ENCODE measurements around the gene MINK1. TPM values are rescaled to one million over a fixed set of nuclear protein-coding genes. Genes with fewer than 3 reads are reported as not detected.
A peak's percentile ranks its signal among the peaks of the same experiment; 100 is the strongest.

Gene MINK1
- total and polyA plus RNA-seq, 2 of the 13 experiments (the other 11 are each of a cell fraction or from before 2014, with no cell fraction given), result 17.2 to 63.9 TPM

- TF ChIP-seq ZNF501 (CRISPR knock-in tag; IDR thresholded peaks at IDR 0.05), result no peak; the same call in 1 of the 2 replicates
- TF ChIP-seq ZNF205 (CRISPR knock-in tag; IDR thresholded peaks at IDR 0.05), result no peak
- no peak for TF ChIP-seq ZNF703 (CRISPR knock-in tag; IDR thresholded peaks at IDR 0.05; ENCODE audit: borderline replicate concordance)
- no peak for TF ChIP-seq SALL2 (CRISPR knock-in tag; IDR thresholded peaks at IDR 0.05)
- no peak for TF ChIP-seq ZNF569 (CRISPR knock-in tag; IDR thresholded peaks at IDR 0.05; ENCODE audit: borderline replicate concordance)
- no peak for TF ChIP-seq ZNF124 (CRISPR knock-in tag; IDR thresholded peaks at IDR 0.05)
- no peak for TF ChIP-seq EED (CRISPR knock-in tag; IDR thresholded peaks at IDR 0.05)
- TF ChIP-seq, protein P1, sequence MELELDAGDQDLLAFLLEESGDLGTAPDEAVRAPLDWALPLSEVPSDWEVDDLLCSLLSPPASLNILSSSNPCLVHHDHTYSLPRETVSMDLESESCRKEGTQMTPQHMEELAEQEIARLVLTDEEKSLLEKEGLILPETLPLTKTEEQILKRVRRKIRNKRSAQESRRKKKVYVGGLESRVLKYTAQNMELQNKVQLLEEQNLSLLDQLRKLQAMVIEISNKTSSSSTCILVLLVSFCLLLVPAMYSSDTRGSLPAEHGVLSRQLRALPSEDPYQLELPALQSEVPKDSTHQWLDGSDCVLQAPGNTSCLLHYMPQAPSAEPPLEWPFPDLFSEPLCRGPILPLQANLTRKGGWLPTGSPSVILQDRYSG (CRISPR knock-in tag; IDR thresholded peaks at IDR 0.05), result no peak
- no peak for TF ChIP-seq BCLAF1 (IDR thresholded peaks at IDR 0.05)
- no peak for TF ChIP-seq ZNF34 (CRISPR knock-in tag; IDR thresholded peaks at IDR 0.05; ENCODE audit: borderline replicate concordance)
- no peak for TF ChIP-seq TIGD3 (CRISPR knock-in tag; IDR thresholded peaks at IDR 0.05; ENCODE audit: borderline replicate concordance)
- 0 out of 2 replicates have a peak, but pooled peaks have one; percentile 27 for TF ChIP-seq FIP1L1 (IDR thresholded peaks at IDR 0.05; ENCODE audit: borderline replicate concordance, insufficient read depth, low read depth, low read length)
- TF ChIP-seq, protein P2, sequence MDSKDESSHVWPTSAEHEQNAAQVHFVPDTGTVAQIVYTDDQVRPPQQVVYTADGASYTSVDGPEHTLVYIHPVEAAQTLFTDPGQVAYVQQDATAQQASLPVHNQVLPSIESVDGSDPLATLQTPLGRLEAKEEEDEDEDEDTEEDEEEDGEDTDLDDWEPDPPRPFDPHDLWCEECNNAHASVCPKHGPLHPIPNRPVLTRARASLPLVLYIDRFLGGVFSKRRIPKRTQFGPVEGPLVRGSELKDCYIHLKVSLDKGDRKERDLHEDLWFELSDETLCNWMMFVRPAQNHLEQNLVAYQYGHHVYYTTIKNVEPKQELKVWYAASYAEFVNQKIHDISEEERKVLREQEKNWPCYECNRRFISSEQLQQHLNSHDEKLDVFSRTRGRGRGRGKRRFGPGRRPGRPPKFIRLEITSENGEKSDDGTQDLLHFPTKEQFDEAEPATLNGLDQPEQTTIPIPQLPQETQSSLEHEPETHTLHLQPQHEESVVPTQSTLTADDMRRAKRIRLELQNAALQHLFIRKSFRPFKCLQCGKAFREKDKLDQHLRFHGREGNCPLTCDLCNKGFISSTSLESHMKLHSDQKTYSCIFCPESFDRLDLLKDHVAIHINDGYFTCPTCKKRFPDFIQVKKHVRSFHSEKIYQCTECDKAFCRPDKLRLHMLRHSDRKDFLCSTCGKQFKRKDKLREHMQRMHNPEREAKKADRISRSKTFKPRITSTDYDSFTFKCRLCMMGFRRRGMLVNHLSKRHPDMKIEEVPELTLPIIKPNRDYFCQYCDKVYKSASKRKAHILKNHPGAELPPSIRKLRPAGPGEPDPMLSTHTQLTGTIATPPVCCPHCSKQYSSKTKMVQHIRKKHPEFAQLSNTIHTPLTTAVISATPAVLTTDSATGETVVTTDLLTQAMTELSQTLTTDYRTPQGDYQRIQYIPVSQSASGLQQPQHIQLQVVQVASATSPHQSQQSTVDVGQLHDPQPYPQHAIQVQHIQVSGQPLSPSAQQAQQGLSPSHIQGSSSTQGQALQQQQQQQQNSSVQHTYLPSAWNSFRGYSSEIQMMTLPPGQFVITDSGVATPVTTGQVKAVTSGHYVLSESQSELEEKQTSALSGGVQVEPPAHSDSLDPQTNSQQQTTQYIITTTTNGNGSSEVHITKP (CRISPR knock-in tag; IDR thresholded peaks at IDR 0.05; ENCODE audit: low read depth), result 0 out of 2 replicates have a peak, but pooled peaks have one; percentile 35
- TF ChIP-seq ZFAT (CRISPR knock-in tag; conservative IDR thresholded peaks at IDR 0.05), result no peak
- TF ChIP-seq ZNF414 (CRISPR knock-in tag; IDR thresholded peaks at IDR 0.05), result peak; percentile 81; the same call in 1 of the 2 replicates
Observed at GRCh38 chr17:4939796-4940554, 106.8 kb downstream of the MINK1 start, which contains the start of the genes RNF167 and SLC25A11 (continued).
